Lower leg skin (tissue), 4 donors: ENCODE results near the gene EPG5. TPM values are rescaled to one million over a fixed set of nuclear protein-coding genes. Genes with fewer than 3 reads are reported as not detected.

Experiments used
- DNase-seq, 2 donors: peaks; one replicate each; pipeline ENCODE4 v3.0.0-alpha.2; 2019; ENCODE audit warnings: low spot score in 2 of 2
- H3K4me3 ChIP-seq: fragments of 200-600 bp; sonication (generic); 2 replicates; pipeline ENCODE4 v1.5.1; 2017; ENCODE audit warnings: mild to moderate bottlenecking, low read depth; ENCODE audit not compliant: poor library complexity, severe bottlenecking
- CTCF ChIP-seq, 3 donors: fragments of 450-650 bp; IDR thresholded peaks; one replicate each; pipeline ENCODE4 v1.5.1; 2016; ENCODE audit warnings: antibody characterized with exemption in 3 of 3, mild to moderate bottlenecking in 3 of 3, moderate library complexity in 2 of 3
- POLR2A ChIP-seq, 2 donors: fragments of 450-650 bp; IDR thresholded peaks; one replicate each; pipeline ENCODE4 v1.6.1; 2016 to 2017; ENCODE audit warnings: antibody characterized with exemption in 2 of 2, mild to moderate bottlenecking in 1 of 2, moderate library complexity in 1 of 2
- WGBS, 2 donors: methylation state at CpG; one replicate each; pipeline ENCODE4 v1.1.5; 2018; 5-methylcytosine and 5-hydroxymethylcytosine counted together
- intact Hi-C: fragments of 100-400 bp; cut with DNase I; formaldehyde crosslinking; loops from one replicate; pipeline ENCODE4 v1.15.0; 2023; ENCODE audit warnings: low total_unique reads
- total RNA-seq, 4 donors: library from RNA; depleted of rRNA; stranded (reverse); fragments of >200 nt; gene quantifications; one replicate each; pipeline ENCODE4 v1.1.0, GENCODE V29; 2016

Gene EPG5
- total RNA-seq, 4 donors from 2014 or later, result 22.5 to 44.0 (median 39.8) TPM

GRCh38 chr18:45843019-45843418 is 124.1 kb downstream of the EPG5 start:
- DNase-seq, result no peak
- intact Hi-C loops, result no loop called here
- no peak overlapping the region for H3K4me3 ChIP-seq
- TF ChIP-seq POLR2A (IDR thresholded peaks at IDR 0.05), result no peak
- no peak for TF ChIP-seq CTCF (IDR thresholded peaks at IDR 0.05)
- 83 to 84% methylated on average over 9 of the region's 9 CpGs for WGBS, 2 donors

DNA sequence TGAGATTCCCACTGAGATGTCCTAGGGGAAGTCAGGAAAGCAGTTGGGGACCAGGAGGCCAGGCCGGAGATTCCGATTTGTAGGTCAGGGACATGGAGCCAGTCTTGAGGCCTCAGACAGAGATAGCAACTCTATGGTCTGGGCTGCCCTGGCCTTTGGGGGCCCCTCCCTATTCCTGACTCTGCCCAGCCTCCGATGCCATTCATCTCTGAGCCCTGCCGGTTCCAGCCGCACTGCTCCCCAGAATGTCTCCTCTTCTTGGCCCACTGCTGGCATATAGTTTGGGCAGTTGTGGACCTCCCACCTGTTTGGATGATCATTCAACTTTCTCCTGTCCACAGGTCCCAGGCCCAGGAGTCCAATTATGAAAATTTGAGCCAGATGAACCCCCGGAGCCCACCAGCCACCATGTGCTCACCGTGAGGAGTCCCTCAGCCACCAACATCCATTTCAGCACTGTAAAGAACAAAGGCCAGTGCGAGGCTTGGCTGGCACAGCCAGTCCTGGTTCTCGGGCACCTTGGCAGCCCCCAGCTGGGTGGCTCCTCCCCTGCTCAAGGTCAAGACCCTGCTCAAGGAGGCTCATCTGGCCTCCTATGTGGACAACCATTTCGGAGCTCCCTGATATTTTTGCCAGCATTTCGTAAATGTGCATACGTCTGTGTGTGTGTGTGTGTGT is 125.2 kb downstream of the EPG5 start:
- intact Hi-C loops, result no loop called here
- no peak for TF ChIP-seq CTCF (IDR thresholded peaks at IDR 0.05)
- no peak for TF ChIP-seq POLR2A (IDR thresholded peaks at IDR 0.05)
- WGBS, 2 donors, result 90 to 93% methylated on average over 11 to 12 of the region's 12 CpGs
- no peak overlapping the region for H3K4me3 ChIP-seq
- no peak for DNase-seq

- intact Hi-C loops, result no loop called here
Observed at GRCh38 chr18:45841060-45841764, 125.9 kb downstream of the EPG5 start.

DNA sequence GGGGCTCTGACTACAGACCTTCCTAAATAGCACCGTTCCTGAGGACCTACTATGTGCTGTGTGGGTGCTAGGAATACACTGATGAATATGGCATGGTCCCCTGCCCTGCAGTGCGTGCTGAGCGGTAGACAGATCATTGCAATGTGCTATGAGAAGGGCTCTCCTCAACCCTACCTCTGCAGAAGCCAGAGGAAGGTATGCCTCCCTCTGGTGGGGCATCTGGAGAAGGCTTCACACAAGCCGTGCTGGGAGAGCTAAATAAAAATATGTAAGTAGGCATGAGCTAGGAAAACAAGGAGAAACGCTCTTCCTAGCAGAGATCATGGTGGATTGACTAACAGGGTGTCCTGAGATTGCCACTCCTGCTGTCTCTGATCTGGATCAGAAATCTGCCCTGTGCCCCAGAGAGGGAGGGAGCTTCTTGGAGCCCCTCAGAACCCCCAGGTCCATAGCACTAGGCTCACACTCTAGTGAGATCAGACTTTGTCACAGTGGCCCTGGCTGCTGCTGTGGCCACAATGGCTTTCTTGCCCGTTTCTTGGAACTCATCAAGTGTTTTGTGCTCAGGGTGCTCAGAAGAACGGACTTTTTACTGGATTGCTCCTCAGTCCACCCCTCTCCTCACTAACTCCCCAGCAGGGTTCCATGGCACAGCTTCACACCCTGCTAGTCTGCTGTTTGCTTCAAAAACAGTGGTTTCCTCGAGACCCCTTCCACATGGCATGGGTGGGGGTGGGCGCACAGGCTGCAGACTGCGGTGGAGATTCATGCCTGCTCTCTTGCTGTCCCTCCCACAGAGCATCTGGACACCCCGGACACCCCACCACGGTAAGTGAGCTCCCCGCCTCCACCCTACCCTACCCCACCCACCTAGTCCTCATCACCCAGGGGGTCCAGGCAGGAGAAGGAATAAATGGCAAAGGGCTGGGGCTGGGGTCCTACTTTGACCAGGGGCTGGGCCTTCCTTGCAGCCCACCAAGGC is 127.4 kb downstream of the EPG5 start:
- no peak overlapping the region for H3K4me3 ChIP-seq
- no peak for TF ChIP-seq CTCF (IDR thresholded peaks at IDR 0.05)
- no peak for TF ChIP-seq POLR2A (IDR thresholded peaks at IDR 0.05)
- intact Hi-C loops, result loop anchor here (5.0 to 10.0 kb wide), 2 partner anchors 165 to 392 kb away; no protein-coding TSS in a partner anchor
- DNase-seq, result no peak
- WGBS, 2 donors, result 49 to 60% methylated on average over 13 of the region's 13 CpGs

More at GRCh38 chr18:45841060-45841764, 125.9 kb downstream of the EPG5 start:
- TF ChIP-seq POLR2A (IDR thresholded peaks at IDR 0.05) (no peak), CTCF (IDR thresholded peaks at IDR 0.05) (no peak)
- no peak overlapping the region for H3K4me3 ChIP-seq
- DNase-seq, result no peak
- 71 to 78% methylated on average over 17 of the region's 17 CpGs for whole genome bisulfite sequencing, 2 donors

DNA sequence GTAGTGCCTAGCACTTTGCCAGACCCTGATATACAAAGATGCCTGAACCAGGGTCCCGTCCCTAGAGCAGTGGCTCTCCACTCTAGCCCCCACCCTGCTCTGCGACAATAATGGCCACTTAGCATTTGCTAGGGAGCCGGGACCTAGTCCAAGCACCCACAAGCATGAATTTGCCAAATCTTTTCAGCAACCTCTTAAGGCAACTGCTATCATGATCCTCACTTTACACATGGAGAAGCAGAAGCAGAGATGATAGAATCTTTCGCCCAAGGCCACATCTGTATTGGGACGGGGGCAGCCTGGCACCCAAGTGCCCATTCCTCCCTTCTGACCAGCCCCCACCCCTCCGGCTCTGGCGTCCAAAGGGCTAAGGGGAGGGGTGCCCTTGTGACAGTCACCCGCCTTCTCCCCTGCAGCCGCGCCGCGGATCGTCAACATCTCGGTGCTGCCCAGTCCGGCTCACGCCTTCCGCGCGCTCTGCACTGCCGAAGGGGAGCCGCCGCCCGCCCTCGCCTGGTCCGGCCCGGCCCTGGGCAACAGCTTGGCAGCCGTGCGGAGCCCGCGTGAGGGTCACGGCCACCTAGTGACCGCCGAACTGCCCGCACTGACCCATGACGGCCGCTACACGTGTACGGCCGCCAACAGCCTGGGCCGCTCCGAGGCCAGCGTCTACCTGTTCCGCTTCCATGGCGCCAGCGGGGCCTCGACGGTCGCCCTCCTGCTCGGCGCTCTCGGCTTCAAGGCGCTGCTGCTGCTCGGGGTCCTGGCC is 128.6 kb downstream of the EPG5 start:
- no peak for DNase-seq
- intact Hi-C loops, result loop anchor here (5.0 to 10.0 kb wide), 2 partner anchors 164 to 391 kb away; no protein-coding TSS in a partner anchor
- no peak overlapping the region for H3K4me3 ChIP-seq
- 7 to 9% methylated on average over 28 to 34 of the region's 53 CpGs for WGBS, 2 donors
- TF ChIP-seq POLR2A (IDR thresholded peaks at IDR 0.05) (no peak), CTCF (IDR thresholded peaks at IDR 0.05) (no peak)
